Erythroblast (primary cell): Measurements from ENCODE around the gene FAAP100.

Experiments used
- GATA1 ChIP-seq: IDR thresholded peaks from 2 replicates; pipeline ENCODE4 v1.6.1; 2011; ENCODE audit warnings: low read depth, mild to moderate bottlenecking, control low read depth, low read length, moderate library complexity
- POLR2A ChIP-seq: IDR thresholded peaks from 2 replicates; pipeline ENCODE4 v1.6.1; 2011; ENCODE audit warnings: mild to moderate bottlenecking, low read length

GRCh38 chr17:81511804-81512561, 40.2 kb downstream of the FAAP100 start:
- TF ChIP-seq POLR2A (no peak), GATA1 (no peak)
